HG02588 (cell line): Measurements from ENCODE around the gene FBXO42.

Experiments used
- ATAC-seq: cut with Tn5 transposase; IDR thresholded peaks from one replicate; pipeline ENCODE4 v1.9.1; 2021; ENCODE audit warnings: mild to moderate bottlenecking, moderate library complexity; ENCODE audit not compliant: unreplicated experiment

The FBXO42 gene

DNA sequence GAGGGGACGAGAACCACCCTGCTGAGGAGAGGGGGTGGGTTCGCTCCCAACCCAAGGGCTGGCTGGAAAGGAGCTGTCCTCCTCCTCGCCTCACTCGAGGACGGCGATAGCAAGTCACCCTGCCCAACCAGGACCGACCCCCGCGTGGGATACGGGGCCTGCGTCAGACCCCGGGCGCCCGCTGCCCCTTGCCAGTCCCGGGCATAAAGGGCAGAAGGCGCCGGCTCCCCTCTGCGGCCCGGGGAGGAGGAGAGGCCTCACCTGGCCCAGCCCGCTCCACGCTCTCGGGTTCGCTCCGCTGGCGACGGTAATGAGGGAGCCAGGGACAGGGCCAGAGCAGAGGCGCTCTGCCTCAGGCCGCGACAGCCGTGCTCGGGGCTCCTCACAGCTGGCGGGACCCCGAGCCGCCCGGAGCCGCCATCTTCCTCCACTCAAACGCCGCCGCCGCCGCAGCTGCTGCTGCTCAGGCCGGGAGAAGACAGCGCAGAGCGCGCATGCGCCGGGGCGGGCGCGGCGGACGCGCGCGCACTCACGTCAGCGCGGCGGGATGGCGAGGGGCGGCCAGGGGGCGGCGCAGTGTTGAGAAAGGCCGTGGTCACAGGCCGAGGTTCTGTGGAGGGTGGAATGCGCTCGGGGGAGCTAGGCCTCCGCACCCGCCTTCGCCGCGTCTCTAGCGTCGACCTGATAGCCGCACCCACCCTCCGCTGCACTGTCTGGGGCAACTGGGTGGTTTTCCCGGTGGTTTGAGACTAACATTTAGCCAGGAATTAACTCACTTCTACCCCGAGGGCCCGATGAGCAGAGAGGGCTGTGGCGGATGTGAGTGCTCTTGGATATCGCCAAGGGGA lies at the start of gene FBXO42:
TSS of gene FBXO42 (minus strand) at position 487 of the 848 bp plus-strand sequence. CDS start 37,062 bp downstream, outside the sequence.
- ATAC-seq = peak; percentile 87

DNA sequence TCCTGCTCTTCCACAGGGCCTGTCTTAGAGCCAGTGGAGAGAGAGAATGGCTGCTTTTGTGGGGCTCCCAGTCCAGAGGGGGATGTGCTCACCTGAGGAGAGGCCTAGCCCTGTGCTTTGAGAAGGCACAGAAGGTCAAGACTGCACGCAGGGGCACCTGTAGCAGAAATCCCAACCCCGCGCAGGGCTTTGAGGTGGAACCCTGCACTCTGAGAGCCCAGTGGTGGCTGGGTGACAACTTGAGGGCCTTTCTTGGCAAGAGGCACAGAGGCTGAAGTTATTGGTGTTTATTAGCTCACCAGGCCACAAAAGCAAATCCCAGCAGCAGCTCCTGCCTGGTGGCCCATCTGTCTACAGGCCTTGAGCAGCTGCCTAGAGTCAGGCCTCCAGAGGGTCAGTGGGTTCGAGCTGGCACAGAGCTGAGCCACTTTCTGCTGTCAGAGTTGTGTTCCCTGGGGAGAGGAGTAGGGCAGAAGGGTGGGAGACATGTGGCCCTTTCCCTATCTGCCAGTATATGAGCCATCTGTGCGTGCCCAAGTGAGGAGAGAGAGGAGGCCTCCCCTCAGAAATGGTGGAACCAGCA lies 46.2 kb upstream of the FBXO42 start:
- no peak for ATAC-seq

DNA sequence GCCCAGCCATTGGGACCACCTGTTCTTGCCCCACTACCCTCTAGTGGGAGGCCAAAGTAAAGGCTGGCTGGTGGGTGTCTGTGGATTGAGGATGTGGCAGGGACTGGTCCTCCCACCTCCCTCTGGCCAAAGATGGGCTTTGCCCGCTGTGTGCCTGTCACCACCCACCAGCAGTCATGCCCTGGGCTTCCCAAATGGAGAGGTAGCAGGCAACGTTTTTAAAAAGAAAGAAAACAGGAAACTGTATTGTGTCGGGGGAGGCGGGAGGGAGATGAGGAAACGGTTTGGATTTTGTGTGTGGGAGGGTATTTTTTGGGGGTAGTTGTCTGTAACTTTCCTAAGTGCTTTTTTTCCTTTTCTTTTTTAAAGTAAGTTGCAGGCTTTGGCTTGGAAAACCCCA lies 44.8 kb upstream of the FBXO42 start:
- no peak for ATAC-seq

DNA sequence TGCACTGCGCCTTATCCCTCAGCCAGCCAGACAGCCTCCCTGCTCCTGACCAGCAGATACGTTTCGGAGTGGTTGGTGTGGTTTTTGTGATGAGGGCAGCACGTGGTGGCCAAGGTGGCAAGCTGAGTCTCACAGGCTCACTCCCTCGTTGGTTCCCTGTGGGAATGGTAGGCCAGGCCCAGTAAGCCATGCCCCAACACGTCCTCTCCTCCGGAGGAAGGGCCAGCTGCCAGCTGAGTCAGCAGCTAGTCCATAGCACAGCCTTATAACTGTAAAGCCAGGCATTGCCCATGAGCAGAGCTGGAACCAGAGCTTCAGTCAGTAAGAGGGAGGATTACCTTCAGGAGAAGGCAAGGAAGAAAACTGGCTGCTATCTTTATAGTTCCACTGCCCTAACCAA lies 44.3 kb upstream of the FBXO42 start:
- ATAC-seq = no peak

DNA sequence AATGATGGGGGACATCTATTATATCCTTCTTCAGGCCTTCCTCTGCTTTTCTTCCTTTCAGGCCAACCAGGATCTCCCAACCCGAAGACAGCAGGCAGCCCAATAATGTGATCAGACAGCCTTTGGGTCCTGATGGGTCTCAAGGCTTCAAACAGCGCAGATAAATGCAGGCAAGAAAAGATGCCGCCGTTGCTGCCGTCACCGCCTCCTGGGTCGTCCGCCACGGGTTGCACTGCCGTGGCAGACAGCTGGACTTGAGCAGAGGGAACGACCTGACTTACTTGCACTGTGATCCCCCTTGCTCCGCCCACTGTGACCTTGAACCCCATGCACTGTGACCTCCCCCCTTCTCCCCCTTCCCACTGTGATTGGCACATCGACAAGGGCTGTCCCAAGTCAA lies 42.7 kb upstream of the FBXO42 start:
- ATAC-seq = no peak

DNA sequence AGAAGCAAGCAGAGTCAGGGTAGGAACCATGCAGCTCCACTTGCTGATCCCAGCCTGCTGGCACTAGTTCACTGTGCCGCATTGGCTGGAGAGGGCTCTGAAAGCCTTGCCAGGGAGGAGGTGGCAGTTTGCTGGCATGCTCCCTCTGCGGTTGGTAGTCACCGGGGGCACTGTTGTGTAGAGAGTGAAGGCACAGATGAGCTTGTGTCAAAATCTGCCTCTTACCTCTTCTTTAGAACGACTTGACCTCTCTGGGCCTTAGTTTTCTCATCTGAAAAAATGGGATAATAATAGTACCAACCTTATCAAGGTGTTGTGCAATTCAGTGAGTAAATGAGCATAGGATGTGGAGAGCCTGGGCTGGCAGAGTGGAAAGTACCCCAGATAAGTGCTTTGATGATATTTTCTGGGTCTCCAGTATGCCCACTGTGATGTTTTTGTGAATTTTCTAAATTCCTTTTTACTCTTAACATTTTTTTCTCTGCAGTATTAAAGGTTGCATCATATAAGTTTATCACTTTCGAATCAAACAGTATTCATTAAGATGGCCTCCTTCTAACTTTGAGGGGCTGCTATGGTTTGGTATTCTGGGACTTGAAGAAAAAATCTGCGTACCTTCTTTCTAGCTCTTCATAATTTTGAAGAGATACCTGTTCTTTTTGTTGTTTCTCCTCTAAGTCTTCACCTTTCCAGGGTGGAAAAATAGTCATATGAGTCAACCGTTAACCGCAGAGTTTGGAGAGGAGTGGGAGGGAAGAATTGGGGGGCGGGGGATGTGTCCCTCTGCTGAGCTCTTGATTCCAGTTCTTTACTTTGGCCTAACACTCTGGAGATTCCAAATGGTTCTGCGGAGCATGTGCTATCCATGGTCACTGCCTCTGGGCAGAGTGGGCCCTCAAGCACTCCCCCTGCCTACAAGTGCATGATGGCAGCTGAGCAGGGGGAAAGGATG lies 41.6 kb upstream of the FBXO42 start:
- ATAC-seq = no peak

DNA sequence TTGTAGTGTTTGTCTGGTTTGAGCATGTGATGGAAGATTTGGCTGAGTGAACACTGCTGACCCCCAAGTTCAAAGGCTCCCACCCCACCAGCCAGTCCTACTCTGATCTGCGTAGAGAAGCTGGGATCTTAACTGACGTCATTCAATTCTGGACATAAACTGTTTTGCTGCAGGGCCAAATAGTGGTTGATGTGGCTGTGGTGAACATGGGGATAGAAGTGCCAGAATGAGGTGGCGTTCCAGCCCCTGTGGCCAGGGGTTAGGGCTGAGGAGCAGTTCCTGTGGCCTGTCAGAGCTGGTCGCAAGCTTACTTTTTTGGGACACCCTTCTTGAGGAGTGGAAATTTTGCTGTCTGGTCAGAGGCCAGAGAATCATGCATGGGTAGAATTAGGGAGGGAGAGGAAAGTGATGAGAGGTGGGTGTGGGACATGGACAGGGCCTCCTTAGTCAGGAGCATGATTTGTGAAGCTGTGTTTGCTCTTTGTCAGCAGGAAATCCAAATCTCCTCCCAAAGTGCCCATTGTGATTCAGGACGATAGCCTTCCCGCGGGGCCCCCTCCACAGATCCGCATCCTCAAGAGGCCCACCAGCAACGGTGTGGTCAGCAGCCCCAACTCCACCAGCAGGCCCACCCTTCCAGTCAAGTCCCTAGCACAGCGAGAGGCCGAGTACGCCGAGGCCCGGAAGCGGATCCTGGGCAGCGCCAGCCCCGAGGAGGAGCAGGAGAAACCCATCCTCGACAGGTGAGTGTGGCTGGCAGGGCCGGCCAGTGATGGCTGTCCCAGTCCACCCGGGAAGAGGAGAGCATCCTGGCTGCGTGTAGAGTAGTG lies 40.7 kb upstream of the FBXO42 start:
- ATAC-seq = no peak

DNA sequence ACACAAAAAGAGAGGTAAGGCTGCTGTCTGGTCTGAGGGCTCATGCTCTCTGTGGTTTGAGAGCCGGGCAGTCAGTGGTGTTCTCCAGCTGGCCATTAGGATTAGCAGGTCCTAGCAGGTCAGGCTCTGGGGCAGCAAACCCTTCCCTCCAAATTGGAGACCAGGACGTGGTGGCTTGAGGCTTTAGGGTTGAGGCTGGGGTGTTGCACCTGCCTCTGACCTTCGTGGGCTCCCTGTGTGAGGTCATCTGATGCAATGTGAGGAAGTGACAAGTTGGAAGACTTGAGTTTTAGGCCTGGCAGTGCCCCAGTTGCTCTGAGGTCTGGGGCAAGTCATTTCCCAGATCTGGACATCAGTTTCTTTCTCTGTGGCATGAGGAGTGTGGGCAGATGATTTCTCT lies 39.1 kb upstream of the FBXO42 start:
- no peak for ATAC-seq

DNA sequence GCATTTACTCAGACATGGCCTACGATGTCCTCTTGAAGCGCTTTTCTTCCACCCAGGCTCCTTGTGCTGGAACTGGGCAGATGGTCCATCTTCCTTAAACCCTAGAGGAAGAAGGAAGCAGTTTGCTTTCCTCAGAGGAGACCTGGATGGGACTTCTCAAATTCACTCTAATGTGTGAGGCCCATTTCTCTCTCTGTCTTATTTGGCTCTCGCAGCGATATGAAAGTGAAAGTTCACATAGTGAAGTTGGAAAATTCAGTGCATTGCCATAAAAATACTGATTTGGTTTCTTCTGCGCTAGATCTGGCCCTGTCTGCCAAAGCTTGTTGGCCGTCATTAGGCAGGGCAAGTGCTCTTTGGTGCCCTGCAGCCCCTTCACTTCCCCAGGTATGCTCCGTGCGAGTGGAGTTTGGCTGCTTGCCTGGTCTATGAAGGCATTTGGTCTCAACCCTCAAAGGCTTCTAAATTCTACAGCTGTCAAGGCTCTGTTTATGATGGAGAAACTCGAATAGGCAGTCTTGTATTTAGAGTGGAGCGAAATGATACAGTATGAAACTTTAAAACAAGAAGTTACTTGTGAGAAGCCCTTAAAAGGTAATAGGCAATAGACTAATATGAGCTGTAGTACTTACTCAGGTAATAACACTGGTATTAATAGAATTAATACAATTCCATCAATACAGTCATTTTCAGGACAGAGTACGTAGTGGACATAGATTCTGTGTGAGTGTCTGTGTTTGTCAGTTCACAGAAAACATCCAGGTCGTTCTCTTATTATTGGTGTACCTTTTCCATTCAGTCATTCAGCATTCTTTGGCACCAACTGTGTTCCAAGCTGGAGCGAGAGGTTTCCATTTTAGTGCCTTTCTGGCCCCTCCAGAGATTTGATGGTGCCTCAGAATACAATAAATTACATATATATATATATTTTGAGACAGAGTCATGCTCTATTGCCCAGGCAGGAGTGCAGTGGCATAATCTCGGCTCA lies 35.2 kb upstream of the FBXO42 start:
- no peak for ATAC-seq

DNA sequence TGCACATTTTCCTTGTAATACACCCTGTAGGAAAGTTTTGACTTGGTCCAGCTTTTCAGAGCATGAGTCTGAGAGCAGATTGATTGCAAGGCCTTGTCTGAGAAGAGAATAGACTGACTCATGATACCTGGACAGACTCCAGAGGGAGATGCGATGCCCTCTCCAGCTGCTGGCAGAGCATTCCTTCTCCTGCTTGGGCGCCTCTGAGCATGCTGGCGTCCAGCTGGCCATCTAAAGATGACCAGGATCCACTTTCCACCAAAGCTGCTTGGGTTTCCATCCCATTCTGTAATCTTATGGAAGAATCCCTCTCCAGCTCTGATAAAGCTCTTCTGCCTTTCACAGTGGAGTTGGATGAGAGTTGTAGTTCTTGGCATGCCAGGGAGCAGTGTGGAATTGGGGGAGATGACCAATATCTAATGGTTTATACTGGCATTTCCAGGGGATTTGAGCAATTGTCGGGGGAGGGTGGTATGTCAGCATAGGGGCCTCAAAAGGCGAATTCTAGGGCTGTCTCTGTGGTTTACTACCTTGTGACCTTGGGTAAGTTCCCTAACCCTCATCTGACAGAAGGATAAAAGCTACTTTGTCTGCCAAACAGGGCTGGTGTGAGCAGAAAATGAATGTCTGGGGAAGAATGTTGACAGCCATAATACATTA lies 34.3 kb upstream of the FBXO42 start:
- ATAC-seq = no peak

DNA sequence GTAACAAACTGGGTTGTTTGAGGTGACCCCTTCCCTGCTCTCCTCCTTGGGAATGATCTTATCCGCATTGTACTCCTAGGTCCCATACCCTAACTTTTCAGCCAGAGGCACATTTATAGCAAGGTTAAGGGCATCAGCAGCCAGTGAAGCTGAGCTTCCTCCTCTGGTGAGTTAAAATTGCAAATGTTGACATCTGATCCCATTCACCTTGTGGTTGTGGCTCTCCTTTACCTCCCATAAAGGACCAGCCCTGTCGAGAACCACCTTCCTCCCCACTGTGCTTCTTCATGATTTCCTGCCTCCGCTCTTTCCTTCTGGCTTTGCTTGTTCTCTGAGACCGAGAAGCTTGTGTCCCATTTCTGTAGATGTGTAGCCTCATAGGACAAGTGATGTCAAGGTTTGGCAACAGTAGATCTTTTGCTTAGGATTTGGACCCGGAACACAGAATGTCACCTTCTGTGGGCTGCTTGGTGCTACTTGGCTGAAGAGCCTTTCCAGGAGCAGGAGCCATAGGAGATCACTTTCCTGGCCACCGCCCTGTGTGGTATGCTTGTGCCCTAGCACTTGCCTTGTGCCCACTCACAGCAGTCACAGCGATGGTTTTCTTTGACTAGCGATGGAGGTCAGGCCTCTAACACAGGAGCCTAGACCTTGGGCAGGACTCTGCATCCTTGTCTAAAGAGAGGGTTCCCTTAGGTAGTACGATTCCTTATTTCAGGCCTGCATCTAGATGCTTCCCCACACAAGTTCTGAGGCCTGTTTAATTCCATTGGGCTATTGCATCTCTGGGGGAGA lies 33.6 kb upstream of the FBXO42 start:
- ATAC-seq = no peak

DNA sequence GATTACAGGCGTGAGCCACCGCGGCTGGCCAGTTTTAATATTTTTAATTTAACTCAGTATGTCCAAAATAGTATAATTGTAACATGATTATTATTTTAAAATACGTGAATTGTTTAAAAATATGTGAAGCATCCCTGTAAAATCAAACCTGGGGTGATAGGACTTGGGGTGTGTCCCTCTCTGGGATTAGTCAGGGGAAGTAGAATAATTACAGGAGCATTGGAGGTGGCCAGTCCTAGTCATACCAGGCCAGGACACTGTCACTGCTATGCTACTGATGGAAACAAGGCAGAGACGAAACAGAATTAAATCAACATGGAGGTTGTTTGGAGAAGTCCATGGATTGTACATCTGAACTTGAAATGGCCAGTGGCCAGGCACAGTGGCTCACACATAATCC lies 31.6 kb upstream of the FBXO42 start:
- ATAC-seq = no peak

DNA sequence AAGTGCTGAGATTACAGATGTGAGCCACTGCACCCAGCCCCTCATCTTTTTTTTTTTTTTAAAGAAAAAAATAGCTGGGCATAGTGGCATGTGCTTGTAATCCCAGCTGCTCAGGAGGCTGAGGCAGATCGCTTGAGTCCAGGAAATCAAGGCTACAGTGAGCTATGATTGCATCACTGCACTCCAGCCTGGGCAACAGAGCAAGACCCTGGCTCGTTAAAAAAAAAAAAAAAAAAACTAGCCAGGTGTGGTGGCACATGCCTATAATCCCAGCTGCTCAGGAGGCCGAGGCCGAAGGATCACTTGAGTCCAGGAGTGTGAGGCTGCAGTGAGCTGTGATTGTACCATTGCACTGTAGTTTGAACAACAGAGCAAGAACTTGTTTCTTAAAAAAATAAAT lies 28.6 kb upstream of the FBXO42 start:
- no peak for ATAC-seq

DNA sequence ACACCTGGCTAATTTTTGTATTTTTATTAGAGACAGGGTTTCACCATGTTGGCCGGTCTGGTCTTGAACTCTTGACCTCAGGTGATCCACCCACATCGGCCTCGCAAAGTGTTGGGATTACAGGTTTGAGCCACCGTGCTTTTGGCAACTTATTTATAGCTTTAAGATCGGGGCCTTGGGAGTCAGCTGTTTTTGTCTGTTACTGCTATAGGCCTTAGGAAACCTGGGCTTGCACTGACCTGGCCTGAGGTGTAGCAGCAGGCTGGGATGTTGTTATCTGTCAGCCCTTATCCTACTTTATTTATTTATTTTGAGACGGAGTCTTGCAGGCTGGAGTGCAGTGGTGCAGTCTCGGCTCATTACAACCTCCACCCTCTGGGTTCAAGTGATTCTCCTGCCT lies 26.2 kb upstream of the FBXO42 start:
- ATAC-seq = no peak

DNA sequence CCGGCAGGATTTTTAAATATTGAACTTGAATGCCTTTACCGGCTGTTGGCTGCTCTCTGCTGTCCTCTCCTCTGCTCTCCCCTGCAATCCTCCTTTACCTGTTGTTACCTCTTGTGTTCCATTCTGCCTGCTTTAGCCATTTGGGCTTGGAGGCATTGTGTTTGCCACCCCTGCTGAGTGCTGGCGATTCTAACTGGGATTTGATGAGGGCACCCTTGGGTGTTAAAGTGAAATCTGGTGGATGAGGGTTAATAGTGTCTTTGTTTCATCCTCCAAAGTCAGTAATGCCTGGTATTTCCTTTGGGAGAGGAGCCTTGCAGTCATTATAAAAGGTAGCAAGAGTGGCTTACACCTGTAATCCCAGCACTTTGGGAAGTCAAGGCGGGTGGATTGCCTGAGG lies 24.7 kb upstream of the FBXO42 start:
- no peak for ATAC-seq

DNA sequence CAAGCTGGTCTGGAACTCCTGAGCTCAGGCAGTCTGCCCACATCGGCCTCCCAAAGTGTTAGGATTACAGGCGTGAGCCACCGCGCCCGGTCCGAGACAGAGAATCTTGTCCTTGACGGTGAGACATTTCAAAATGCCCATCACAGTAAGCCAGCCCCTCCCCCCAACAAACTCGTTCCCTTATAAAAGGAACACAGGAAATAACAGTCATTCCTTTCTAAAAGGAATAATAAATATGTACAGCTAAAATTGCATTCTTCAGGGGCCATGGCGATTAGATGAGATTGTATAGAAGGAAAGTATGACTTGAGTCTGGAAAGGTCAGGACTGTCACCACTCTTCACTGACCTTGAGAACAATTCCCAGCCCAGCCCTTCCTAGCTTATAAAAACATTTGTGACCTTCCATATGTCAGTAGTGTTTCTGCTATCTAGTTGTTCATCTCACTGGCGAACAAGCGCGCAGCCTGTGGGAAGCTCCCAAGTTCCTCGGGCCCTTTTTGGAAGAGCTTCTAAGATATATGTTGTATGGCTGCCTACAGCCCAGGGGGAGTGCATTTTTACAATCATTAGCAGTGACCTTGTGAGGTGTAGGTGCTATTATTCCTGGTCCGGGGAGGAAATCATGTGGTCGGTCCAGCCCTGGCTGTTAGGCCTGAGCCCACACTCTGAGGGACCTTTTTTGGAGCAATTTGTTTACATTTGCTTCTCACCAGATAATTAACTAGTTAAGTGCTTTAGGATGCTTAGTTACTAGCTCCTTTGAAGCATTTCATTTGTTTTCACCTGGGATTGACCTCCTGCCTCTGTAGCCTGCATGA lies 23.5 kb upstream of the FBXO42 start:
- no peak for ATAC-seq

DNA sequence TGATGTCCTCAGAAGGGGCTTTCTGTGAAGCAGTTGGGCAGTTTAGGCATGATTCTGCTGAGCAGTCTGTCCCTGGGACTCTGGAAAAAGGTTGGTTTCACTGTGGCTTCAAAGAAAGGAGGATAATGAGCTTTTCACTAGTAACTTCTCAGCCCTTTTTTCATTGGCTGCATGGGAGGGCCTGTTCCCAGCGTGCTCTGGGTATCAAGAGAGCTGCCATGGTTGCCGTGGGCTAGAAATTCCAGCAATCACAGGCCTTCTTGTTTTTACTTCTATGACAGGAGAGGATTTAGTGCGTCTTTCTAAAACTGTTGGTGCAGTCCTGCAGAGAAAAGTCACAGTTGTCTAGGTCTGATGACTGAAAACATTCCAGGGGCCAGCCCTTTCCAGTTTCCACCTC lies 22.0 kb upstream of the FBXO42 start:
- no peak for ATAC-seq
